IPS-20b (cell line): ENCODE measurements around the gene PIGP.

ENCODE experiments used
- H3K27ac ChIP-seq: one replicate; pipeline ENCODE4 v1.5.1; 2013; ENCODE audit warnings: low read length
- H3K27me3 ChIP-seq: 2 replicates; pipeline ENCODE4 v1.6.1; 2013; ENCODE audit warnings: mild to moderate bottlenecking, low read length, inconsistent platforms; ENCODE audit not compliant: insufficient read depth
- H3K36me3 ChIP-seq: 2 replicates; pipeline ENCODE4 v1.6.1; 2013; ENCODE audit warnings: low read depth, mild to moderate bottlenecking, inconsistent platforms, low read length, moderate library complexity; ENCODE audit not compliant: insufficient read depth
- H3K4me1 ChIP-seq: 2 replicates; pipeline ENCODE4 v1.6.1; 2013; ENCODE audit warnings: mild to moderate bottlenecking, control low read depth, inconsistent platforms, low read length, moderate library complexity; ENCODE audit not compliant: insufficient read depth
- H3K4me3 ChIP-seq: 2 replicates; pipeline ENCODE4 v1.5.1; 2013; ENCODE audit warnings: mild to moderate bottlenecking, low read length, inconsistent platforms
- H3K9ac ChIP-seq: 2 replicates; pipeline ENCODE4 v1.6.1; 2013; ENCODE audit warnings: low read depth, mild to moderate bottlenecking, inconsistent platforms, low read length, moderate library complexity
- H3K9me3 ChIP-seq: 2 replicates; pipeline ENCODE4 v1.6.1; 2013; ENCODE audit warnings: mild to moderate bottlenecking, low read depth, low read length, inconsistent platforms; ENCODE audit not compliant: insufficient read depth

PIGP gene

GRCh38 chr21:37095821-37096220 lies 22.9 kb upstream of the PIGP start:
- Histone ChIP-seq H3K4me3 (no peak overlapping the region), H3K9ac (no peak overlapping the region), H3K27ac (no peak overlapping the region), H3K9me3 (no peaks in the 10 kb centered on the region), H3K36me3 (peaks cover 20% of the 10 kb centered on the region), H3K27me3 (no peaks in the 10 kb centered on the region), H3K4me1 (no peaks in the 10 kb centered on the region)

- no peak overlapping the region for H3K27ac ChIP-seq
- H3K9me3 ChIP-seq = no peaks in the 10 kb centered on the region
- H3K9ac ChIP-seq = no peak overlapping the region
- peaks cover 14% of the 10 kb centered on the region for H3K36me3 ChIP-seq
- no peaks in the 10 kb centered on the region for H3K27me3 ChIP-seq
- no peaks in the 10 kb centered on the region for H3K4me1 ChIP-seq
- H3K4me3 ChIP-seq = no peak overlapping the region
These were observed 21.1 kb upstream of the PIGP start for GRCh38 chr21:37093977-37094376.

GRCh38 chr21:37088186-37088735 lies 15.4 kb upstream of the PIGP start:
- Histone ChIP-seq H3K4me1 (no peaks in the 10 kb centered on the region), H3K4me3 (no peak overlapping the region), H3K9me3 (no peaks in the 10 kb centered on the region), H3K9ac (no peak overlapping the region), H3K27ac (no peak overlapping the region), H3K27me3 (no peaks in the 10 kb centered on the region), H3K36me3 (no peaks in the 10 kb centered on the region; the same call in 1 of the 2 replicates)

GRCh38 chr21:37087188-37087587 lies 14.3 kb upstream of the PIGP start:
- Histone ChIP-seq H3K9ac (no peak overlapping the region), H3K36me3 (no peaks in the 10 kb centered on the region; the same call in 1 of the 2 replicates), H3K4me1 (no peaks in the 10 kb centered on the region), H3K27ac (no peak overlapping the region), H3K27me3 (no peaks in the 10 kb centered on the region), H3K4me3 (no peak overlapping the region), H3K9me3 (no peaks in the 10 kb centered on the region)

- Histone ChIP-seq H3K4me1 (no peaks in the 10 kb centered on the region), H3K27ac (no peak overlapping the region), H3K9ac (no peak overlapping the region), H3K27me3 (no peaks in the 10 kb centered on the region), H3K4me3 (no peak overlapping the region), H3K36me3 (no peaks in the 10 kb centered on the region; the same call in 1 of the 2 replicates), H3K9me3 (no peaks in the 10 kb centered on the region)
These were observed 12.9 kb upstream of the PIGP start for GRCh38 chr21:37085726-37086125.

- H3K27me3 ChIP-seq = no peaks in the 10 kb centered on the region
- H3K4me1 ChIP-seq = no peaks in the 10 kb centered on the region
- no peaks in the 10 kb centered on the region for H3K36me3 ChIP-seq
- H3K9me3 ChIP-seq = no peaks in the 10 kb centered on the region
- no peak overlapping the region for H3K4me3 ChIP-seq
- H3K9ac ChIP-seq = no peak overlapping the region
- H3K27ac ChIP-seq = no peak overlapping the region
These were observed 10.1 kb upstream of the PIGP start for GRCh38 chr21:37082856-37083528.

GRCh38 chr21:37082375-37082774 lies 9.5 kb upstream of the PIGP start:
- H3K36me3 ChIP-seq = no peaks in the 10 kb centered on the region
- H3K9me3 ChIP-seq = no peaks in the 10 kb centered on the region
- H3K27me3 ChIP-seq = no peaks in the 10 kb centered on the region
- no peak overlapping the region for H3K27ac ChIP-seq
- no peak overlapping the region for H3K9ac ChIP-seq
- H3K4me1 ChIP-seq = no peaks in the 10 kb centered on the region
- no peak overlapping the region for H3K4me3 ChIP-seq

GRCh38 chr21:37079211-37079824 lies 6.4 kb upstream of the PIGP start:
- H3K36me3 ChIP-seq = no peaks in the 10 kb centered on the region
- H3K9ac ChIP-seq = no peak overlapping the region
- no peak overlapping the region for H3K27ac ChIP-seq
- no peaks in the 10 kb centered on the region for H3K9me3 ChIP-seq
- no peak overlapping the region for H3K4me3 ChIP-seq
- H3K27me3 ChIP-seq = peaks cover 19% of the 10 kb centered on the region
- H3K4me1 ChIP-seq = no peaks in the 10 kb centered on the region; the same call in 1 of the 2 replicates

- Histone ChIP-seq H3K27ac (no peak overlapping the region), H3K4me1 (no peaks in the 10 kb centered on the region; the same call in 1 of the 2 replicates), H3K36me3 (no peaks in the 10 kb centered on the region), H3K9me3 (no peaks in the 10 kb centered on the region), H3K27me3 (peaks cover 28% of the 10 kb centered on the region), H3K9ac (no peak overlapping the region), H3K4me3 (no peak overlapping the region)
These were observed 4.5 kb upstream of the PIGP start for GRCh38 chr21:37077403-37077802.

GRCh38 chr21:37076087-37076850 lies 3.4 kb upstream of the PIGP start:
- Histone ChIP-seq H3K4me1 (peaks cover 9% of the 10 kb centered on the region; the same call in 1 of the 2 replicates), H3K36me3 (no peaks in the 10 kb centered on the region), H3K9me3 (no peaks in the 10 kb centered on the region)

GRCh38 chr21:37075214-37075770 lies 2.4 kb upstream of the PIGP start:
- no peaks in the 10 kb centered on the region for H3K9me3 ChIP-seq
- H3K4me1 ChIP-seq = peaks cover 13% of the 10 kb centered on the region; the same call in 1 of the 2 replicates
- no peak overlapping the region for H3K4me3 ChIP-seq
- no peak overlapping the region for H3K27ac ChIP-seq
- no peak overlapping the region for H3K9ac ChIP-seq
- H3K27me3 ChIP-seq = peaks cover 33% of the 10 kb centered on the region
- no peaks in the 10 kb centered on the region for H3K36me3 ChIP-seq

More at GRCh38 chr21:37076087-37076850, 3.4 kb upstream of the PIGP start:
- Histone ChIP-seq H3K9ac (no peak overlapping the region), H3K27me3 (peaks cover 33% of the 10 kb centered on the region), H3K27ac (no peak overlapping the region), H3K4me3 (no peak overlapping the region)
